Embryonic facial prominence (tissue), 1 donor: Measurements from ENCODE around the gene RREB1.

ENCODE experiments used
- DNase-seq: peaks from one replicate; pipeline ENCODE4 v3.0.0-alpha.2; 2016; ENCODE audit errors: extremely low spot score

The RREB1 gene

GRCh38 chr6:7219310-7219709 is 111.5 kb downstream of the RREB1 start:
- DNase-seq: no peak

- no peak for DNase-seq
These were observed 114.4 kb downstream of the RREB1 start for GRCh38 chr6:7222197-7222596.

- no peak for DNase-seq
These were observed 117.0 kb downstream of the RREB1 start for GRCh38 chr6:7224731-7225130.

GRCh38 chr6:7228662-7229375 is 121.1 kb downstream of the RREB1 start:
- DNase-seq: no peak

- DNase-seq: no peak
These were observed 121.9 kb downstream of the RREB1 start for GRCh38 chr6:7229376-7230326.

- no peak for DNase-seq
These were observed 122.5 kb downstream of the RREB1 start for GRCh38 chr6:7230327-7230691.

GRCh38 chr6:7230956-7231713 is 123.4 kb downstream of the RREB1 start:
- no peak for DNase-seq

- DNase-seq: no peak
These were observed 124.6 kb downstream of the RREB1 start for GRCh38 chr6:7232351-7232750.

GRCh38 chr6:7234547-7234946 is 126.8 kb downstream of the RREB1 start:
- no peak for DNase-seq

- no peak for DNase-seq
These were observed 128.0 kb downstream of the RREB1 start for GRCh38 chr6:7235712-7236305.

GRCh38 chr6:7236306-7237209 is 128.8 kb downstream of the RREB1 start:
- DNase-seq: no peak

GRCh38 chr6:7237653-7238188 is 130.0 kb downstream of the RREB1 start:
- DNase-seq: no peak

- DNase-seq: no peak
These were observed 130.8 kb downstream of the RREB1 start for GRCh38 chr6:7238526-7238899.

- no peak for DNase-seq
These were observed 131.3 kb downstream of the RREB1 start for GRCh38 chr6:7238900-7239589.

- no peak for DNase-seq
These were observed 131.8 kb downstream of the RREB1 start for GRCh38 chr6:7239590-7239948.

- no peak for DNase-seq
These were observed 132.6 kb downstream of the RREB1 start for GRCh38 chr6:7240351-7240750.

GRCh38 chr6:7241160-7241559 is 133.4 kb downstream of the RREB1 start:
- no peak for DNase-seq

GRCh38 chr6:7241709-7242645 is 134.2 kb downstream of the RREB1 start:
- no peak for DNase-seq

- no peak for DNase-seq
These were observed 135.0 kb downstream of the RREB1 start for GRCh38 chr6:7242835-7243178.
